ENCODE measurements around the gene AKNAD1. TPM values are rescaled to one million over a fixed set of nuclear protein-coding genes. Genes with fewer than 3 reads are reported as not detected.

AKNAD1 gene
- total and polyA plus RNA-seq, 2 of the 13 experiments (the other 11 are each of a cell fraction or from before 2014, with no cell fraction given), result not detected

GRCh38 chr1:108828074-108828961 is 28.6 kb downstream of the AKNAD1 start:
- H3K27ac ChIP-seq (ENCODE audit: extremely low read length, insufficient read depth, low read length), result no peak overlapping the region
- no peaks in the 10 kb centered on the region for H3K36me3 ChIP-seq (replicated peaks in 1 of 2; ENCODE audit: control insufficient read depth in 1 of 2, insufficient read depth in 2 of 2, low read length in 2 of 2)
- no TSS peak for BruUV-seq (replicated peaks)
- no peaks in the 10 kb centered on the region for H3K9me3 ChIP-seq (ENCODE audit: low read length)
- ATAC-seq, result peak; percentile 85
- H3K79me2 ChIP-seq (ENCODE audit: insufficient read depth, low read length), result no peaks in the 10 kb centered on the region
- H3K27me3 ChIP-seq (ENCODE audit: control insufficient read depth in 1 of 2, insufficient read depth in 2 of 2, low read length in 2 of 2), result peaks cover 0 to 4% of the 10 kb centered on the region in 2 experiments; a peak in 2 of 5 replicates
- DNase-seq (ENCODE audit: low spot score), result peak; percentile 67
- no peak overlapping the region for H3K9ac ChIP-seq (ENCODE audit: insufficient read depth, low read depth, low read length)
- no peak overlapping the region for H2AFZ ChIP-seq (ENCODE audit: low read length)
- FAIRE-seq, result peak; percentile 92
- CTCF ChIA-PET (ENCODE audit: low intra/inter-chr PET ratio, low total read pairs), result interaction anchor here (1.0 to 3.7 kb wide), 3 partner anchors 69 to 435 kb away, joined by 3 to 66 read pairs (median 5); a partner anchor contains a TSS
- H3K4me3 ChIP-seq (replicated peaks in 1 of 3; ENCODE audit: insufficient read depth in 1 of 3, low read depth in 2 of 3, low read length in 3 of 3), result no peak overlapping the region
- POLR2A ChIA-PET, result interaction anchor here (0.9 kb wide), 1 partner anchor 61 kb away, joined by 3 read pairs; no protein-coding TSS in a partner anchor
- H3K4me1 ChIP-seq (ENCODE audit: insufficient read depth, low read length), result peaks cover 35% of the 10 kb centered on the region
- H3K4me2 ChIP-seq (ENCODE audit: low read depth, low read length), result peak overlapping the region; percentile 45
- intact Hi-C loops (cut with micrococcal nuclease; ENCODE audit: unreplicated experiment) (loop anchor here (1.0 to 2.0 kb wide), 2 partner anchors 70 to 284 kb away; a partner anchor contains a TSS), in situ Hi-C loops (cut with HindIII; ENCODE audit: extremely low pct_ligation_motif_present, low pct_unique_long_range_greater_than_20kb) (no loop called here)
- 25% methylated on average over 11 of the region's 12 CpGs for WGBS (ENCODE audit: low lambda C conversion rate)
- no peaks in the 10 kb centered on the region for H4K20me1 ChIP-seq (ENCODE audit: insufficient read depth, low read length)
- no peak for TF ChIP-seq DPF2 (CRISPR knock-in tag; IDR thresholded peaks at IDR 0.05; ENCODE audit: borderline replicate concordance, low read depth)
- no peak for TF ChIP-seq SOX5 (CRISPR knock-in tag; IDR thresholded peaks at IDR 0.05; ENCODE audit: borderline replicate concordance)
- no peak for TF ChIP-seq ZBTB38 (CRISPR knock-in tag; IDR thresholded peaks at IDR 0.05)
- TF ChIP-seq CENPBD1 (CRISPR knock-in tag; IDR thresholded peaks at IDR 0.05; ENCODE audit: borderline replicate concordance, low read depth), result no peak
- TF ChIP-seq SOX13 (IDR thresholded peaks at IDR 0.05), result no peak
- 0 out of 4 replicates have a peak, but pooled peaks of 1 of the 2 experiments have one; percentile 11 for TF ChIP-seq SOX13 (CRISPR knock-in tag; conservative IDR thresholded peaks at IDR 0.05 in 1 of 2, IDR thresholded peaks at IDR 0.05 in 1 of 2)
- TF ChIP-seq HOXD1 (CRISPR knock-in tag; IDR thresholded peaks at IDR 0.05), result no peak
- TF ChIP-seq GRHL1 (CRISPR knock-in tag; conservative IDR thresholded peaks at IDR 0.05), result no peak
- TF ChIP-seq FOXP4 (CRISPR knock-in tag; IDR thresholded peaks at IDR 0.05), result peak; percentile 10; the same call in 1 of the 2 replicates
- no peak for TF ChIP-seq ZNF619 (CRISPR knock-in tag; IDR thresholded peaks at IDR 0.05)
- TF ChIP-seq ZNF878 (CRISPR knock-in tag; IDR thresholded peaks at IDR 0.05), result no peak
- no peak for TF ChIP-seq THAP8 (CRISPR knock-in tag; IDR thresholded peaks at IDR 0.05; ENCODE audit: borderline replicate concordance)
- peak; percentile 85 for TF ChIP-seq CTCF (CRISPR knock-in tag; IDR thresholded peaks at IDR 0.05)
- peak; percentile 22; the same call in 1 of the 2 replicates for TF ChIP-seq SPEN (CRISPR knock-in tag; IDR thresholded peaks at IDR 0.05; ENCODE audit: low read depth)
- TF ChIP-seq ZFP62 (CRISPR knock-in tag; IDR thresholded peaks at IDR 0.05), result no peak
